K562 (cell line): ENCODE measurements around the gene DISC1. TPM values are rescaled to one million over a fixed set of nuclear protein-coding genes. Genes with fewer than 3 reads are reported as not detected.

ENCODE experiments used
- ATAC-seq: fragments of 200-7000 bp; cut with Tn5 transposase; 3 replicates; pipeline ENCODE4 v1.9.1; 2020; ENCODE audit warnings: moderate library complexity
- BruUV-seq: library from RNA; stranded (reverse); fragments of 400-500 nt; replicated peaks from 2 replicates; lab custom pipeline; 2021; lab: Mats Ljungman, UMichigan
- CTCF ChIA-PET: fragments of 300-600 bp; formaldehyde crosslinking; extraction: SDS; loops from one replicate; lab custom pipeline; 2021; ENCODE audit warnings: low intra/inter-chr PET ratio; lab: Yijun Ruan, JAX
- POLR2A ChIA-PET: fragments of 300-600, 350-650 bp; sonication (Branson Sonifier 250); formaldehyde crosslinking; extraction: SDS; loops from one replicate; lab custom pipeline; 2021; ENCODE audit warnings: antibody characterized with exemption, inconsistent platforms; lab: Yijun Ruan, JAX
- DNase-seq, 4 experiments: peaks; one replicate each; pipeline versions ENCODE4 v3.0.0 to v3.0.0-alpha.2; 2011 to 2018; ENCODE audit warnings: low spot score in 3 of 4, mixed read lengths in 3 of 4; ENCODE audit errors: extremely low read depth in 1 of 4
- FAIRE-seq: peaks from 2 replicates; lab custom pipeline; 2011; peaks lifted over from hg19 to GRCh38; lab: Jason Lieb, UNC
- H2AFZ ChIP-seq: 2 replicates; pipeline ENCODE4 v1.6.0; 2011; ENCODE audit warnings: low read depth, low read length, control low read depth, inconsistent platforms
- H3K27ac ChIP-seq: fragments of 200-600 bp; 3 replicates; pipeline ENCODE4 v1.8.0; 2011; ENCODE audit warnings: low read depth, mild to moderate bottlenecking, control low read depth, inconsistent platforms, low read length, moderate library complexity, mixed read lengths; ENCODE audit errors: extremely low read depth
- H3K27me3 ChIP-seq, 2 experiments: fragments of 300-600 bp in 1 of 2; 2 replicates in 1 of 2; 3 replicates in 1 of 2; pipeline versions ENCODE4 v1.6.0 to v1.8.0; 2011; ENCODE audit warnings: inconsistent platforms in 2 of 2, low read length in 2 of 2, mild to moderate bottlenecking in 1 of 2, mixed read lengths in 1 of 2, moderate library complexity in 1 of 2; ENCODE audit not compliant: control insufficient read depth in 2 of 2, insufficient read depth in 2 of 2
- H3K36me3 ChIP-seq: fragments of 300-600 bp; 3 replicates; pipeline ENCODE4 v1.8.0; 2011; ENCODE audit warnings: mild to moderate bottlenecking, low read length, inconsistent platforms; ENCODE audit not compliant: control insufficient read depth, insufficient read depth
- H3K4me1 ChIP-seq, 2 experiments: fragments of 200-600 bp in 1 of 2; replicated peaks in 1 of 2; 2 replicates in 1 of 2; 3 replicates in 1 of 2; pipeline versions ENCODE4 v1.5.1 to v1.8.0; 2011; ENCODE audit warnings: inconsistent platforms in 2 of 2, low read length in 2 of 2, mild to moderate bottlenecking in 1 of 2, mixed read lengths in 1 of 2, moderate library complexity in 1 of 2; ENCODE audit not compliant: control insufficient read depth in 2 of 2, insufficient read depth in 2 of 2
- H3K4me2 ChIP-seq: 2 replicates; pipeline ENCODE4 v1.6.1; 2011; ENCODE audit warnings: low read length, control low read depth, inconsistent platforms, mixed read lengths; ENCODE audit not compliant: insufficient read depth
- H3K4me3 ChIP-seq: fragments of 200-600 bp; sonication (generic), shearing (Covaris generic); 2 replicates; pipeline ENCODE4 v1.5.1; 2016; ENCODE audit warnings: control low read depth, inconsistent platforms
- H3K79me2 ChIP-seq: fragments of 200-600 bp; 3 replicates; pipeline ENCODE4 v1.8.0; 2011; ENCODE audit warnings: low read length, inconsistent platforms; ENCODE audit not compliant: control insufficient read depth, insufficient read depth
- H3K9ac ChIP-seq, 2 experiments: 2 replicates each; pipeline versions ENCODE4 v1.6.0 to v1.6.1; 2011; ENCODE audit warnings: low read depth in 2 of 2, low read length in 2 of 2, control low read depth in 1 of 2, inconsistent platforms in 1 of 2, mild to moderate bottlenecking in 1 of 2, mixed read lengths in 1 of 2; ENCODE audit not compliant: insufficient read depth in 1 of 2
- H3K9me1 ChIP-seq: one replicate; pipeline ENCODE4 v1.6.0; 2011; ENCODE audit warnings: inconsistent platforms, mild to moderate bottlenecking, low read length, moderate library complexity; ENCODE audit not compliant: control insufficient read depth, insufficient read depth
- H3K9me3 ChIP-seq: replicated peaks from 2 replicates; pipeline ENCODE4 v1.5.1; 2011; ENCODE audit warnings: low read depth, low read length, inconsistent platforms; ENCODE audit not compliant: control insufficient read depth, insufficient read depth
- H4K20me1 ChIP-seq: replicated peaks from 2 replicates; pipeline ENCODE4 v1.6.1; 2011; ENCODE audit warnings: low read length, inconsistent platforms, mixed read lengths; ENCODE audit not compliant: control insufficient read depth, insufficient read depth
- DEAF1 ChIP-seq: fragments of 450-650 bp; formaldehyde crosslinking; IDR thresholded peaks from 2 replicates; pipeline ENCODE4 v1.4.0; 2020; ENCODE audit warnings: mild to moderate bottlenecking, moderate library complexity
- ERF ChIP-seq: fragments of 450-650 bp; formaldehyde crosslinking; IDR thresholded peaks from 2 replicates; pipeline ENCODE4 v1.4.0; 2020; ENCODE audit warnings: mild to moderate bottlenecking, mixed read lengths
- FOSL1 ChIP-seq: fragments of 200-800 bp; sonication (Bioruptor generic); conservative IDR thresholded peaks from 2 replicates; pipeline ENCODE4 v1.6.1; 2016; ENCODE audit warnings: missing genetic modification characterization, missing compliant biosample characterization
- IRF9 ChIP-seq: fragments of 450-650 bp; IDR thresholded peaks from 2 replicates; pipeline ENCODE4 v1.6.1; 2016; ENCODE audit warnings: missing biosample characterization, missing genetic modification characterization
- JUN ChIP-seq, 2 experiments: sonication (generic) in 1 of 2; formaldehyde crosslinking in 1 of 2; IDR thresholded peaks; 2 replicates each; pipeline versions ENCODE4 v1.6.1 to v1.8.0; 2012 to 2022; ENCODE audit warnings: borderline replicate concordance in 2 of 2, mild to moderate bottlenecking in 2 of 2, improper control_type of control experiment in 1 of 2, low read depth in 1 of 2, low read length in 1 of 2, missing genetic modification reagents in 1 of 2
- KDM1A ChIP-seq, 2 experiments: fragments of 450-650 bp; IDR thresholded peaks; 2 replicates each; pipeline ENCODE4 v1.6.1; 2016; ENCODE audit warnings: mild to moderate bottlenecking in 2 of 2
- KDM2B ChIP-seq: fragments of 250-450 bp; sonication (Bioruptor Pico); IDR thresholded peaks from 2 replicates; pipeline ENCODE4 v1.8.0; 2021; ENCODE audit warnings: mild to moderate bottlenecking, moderate library complexity
- KLF13 ChIP-seq: fragments of 450-650 bp; IDR thresholded peaks from 2 replicates; pipeline ENCODE4 v1.6.1; 2016; ENCODE audit warnings: missing genetic modification characterization, low read depth, mild to moderate bottlenecking, missing compliant biosample characterization, moderate library complexity, borderline replicate concordance
- NRF1 ChIP-seq, 2 experiments: fragments of 450-650 bp; IDR thresholded peaks in 1 of 2; conservative IDR thresholded peaks in 1 of 2; 2 replicates each; pipeline ENCODE4 v1.6.1; 2014; ENCODE audit warnings: mild to moderate bottlenecking in 2 of 2
- RFX1 ChIP-seq: fragments of 450-650 bp; IDR thresholded peaks from 2 replicates; pipeline ENCODE4 v1.6.1; 2016; ENCODE audit warnings: mild to moderate bottlenecking, moderate library complexity
- SMARCB1 ChIP-seq: IDR thresholded peaks from 2 replicates; pipeline ENCODE4 v1.6.1; 2011; ENCODE audit warnings: improper control_type of control experiment, low read depth; ENCODE audit not compliant: insufficient read length
- SMC3 ChIP-seq: conservative IDR thresholded peaks from 2 replicates; pipeline ENCODE4 v1.6.1; 2011; ENCODE audit warnings: low read depth, low read length, improper control_type of control experiment; ENCODE audit not compliant: insufficient read depth
- TEAD2 ChIP-seq: fragments of 450-650 bp; IDR thresholded peaks from 2 replicates; pipeline ENCODE4 v1.6.1; 2016; ENCODE audit warnings: missing genetic modification characterization, control low read depth, missing compliant biosample characterization
- ZNF197 ChIP-seq: fragments of 200-800 bp; sonication (Bioruptor generic); IDR thresholded peaks from 2 replicates; pipeline ENCODE4 v1.6.1; 2016; ENCODE audit warnings: low read depth, missing genetic modification characterization, missing compliant biosample characterization
- WGBS: fragments of 100-300 bp; shearing (Covaris generic); methylation state at CpG from one replicate; pipeline ENCODE4 v1.1.6; 2016; ENCODE audit warnings: low coverage, mixed read lengths; ENCODE audit not compliant: insufficient coverage; ENCODE audit errors: missing lambda C conversion rate; 5-methylcytosine and 5-hydroxymethylcytosine counted together
- in situ Hi-C: fragments of 300-500 bp; cut with MboI; formaldehyde crosslinking; loops from 4 replicates; pipeline ENCODE4 v1.15.0; 2018; ENCODE audit warnings: inconsistent platforms, mixed read lengths
- intact Hi-C: fragments of 100-400 bp; cut with micrococcal nuclease; formaldehyde crosslinking; loops from 2 replicates; pipeline ENCODE4 v1.14.2; 2022
- polyA plus RNA-seq, 8 experiments: library from polyadenylated mRNA; depleted of rRNA in 4 of 8; stranded (reverse) in 5 of 8; unstranded in 3 of 8; fragments of >200 nt; fragmentation: Nextera tagmentation in 2 of 8; fragmentation: Illumina TruSeq in 1 of 8; extraction: Ambion mirVana in 2 of 8; extraction: Trizol in 1 of 8; gene quantifications; 2 replicates each; pipeline versions ENCODE4 v1.2.1 to v1.2.3, GENCODE V29; 2011 to 2014; ENCODE audit warnings: inconsistent platforms in 1 of 8, missing spikeins in 1 of 8
- total RNA-seq, 7 experiments: library from RNA; depleted of rRNA in 6 of 7; stranded (reverse); fragments of >200 nt in 6 of 7; fragmentation: Illumina TruSeq in 2 of 7; extraction: Trizol in 2 of 7; gene quantifications; 2 replicates each; pipeline versions ENCODE4 v1.2.1 to v1.2.3, GENCODE V29; 2011 to 2021; ENCODE audit warnings: low replicate concordance in 1 of 7

The DISC1 gene
- total and polyA plus RNA-seq, 9 of the 15 experiments (the other 6 are each of a cell fraction or from before 2014, with no cell fraction given) = 0.01 to 0.11 (median 0.08) TPM; not detected in 1

GRCh38 chr1:231583376-231583775 is 43.2 kb upstream of the DISC1 start:
- DNase-seq = no peak
- no TSS peak for BruUV-seq
- CTCF ChIA-PET = interaction anchor here (2.7 kb wide), 1 partner anchor 226 kb away, joined by 18 read pairs; no protein-coding TSS in a partner anchor

GRCh38 chr1:231584117-231584516 is 42.5 kb upstream of the DISC1 start:
- CTCF ChIA-PET = interaction anchor here (2.7 kb wide), 1 partner anchor 226 kb away, joined by 18 read pairs; no protein-coding TSS in a partner anchor
- in situ Hi-C loops = no loop called here
- WGBS = 5% methylated on average over 3 of the region's 3 CpGs
- TF ChIP-seq DEAF1 = peak; percentile 47
- TF ChIP-seq RFX1 = peak; percentile 46
- 0 out of 2 replicates have a peak, but pooled peaks have one; percentile 17 for TF ChIP-seq SMC3
- 0 out of 2 replicates have a peak, but pooled peaks have one; percentile 5 for TF ChIP-seq JUN (IDR thresholded peaks at IDR 0.05; ENCODE audit: borderline replicate concordance, low read depth, low read length)
- no peak for TF ChIP-seq JUN (CRISPR knock-in tag; IDR thresholded peaks at IDR 0.05; ENCODE audit: borderline replicate concordance)
- TF ChIP-seq NRF1 (conservative IDR thresholded peaks at IDR 0.05 in 1 of 2, IDR thresholded peaks at IDR 0.05 in 1 of 2) = no peak
- TF ChIP-seq FOSL1 (tag) = peak; percentile 39; the same call in 1 of the 2 replicates
- TF ChIP-seq ERF (CRISPR knock-in tag) = no peak
- no peak for TF ChIP-seq KLF13 (tag)
- peak; percentile 34; the same call in 1 of the 2 replicates for TF ChIP-seq IRF9

More at GRCh38 chr1:231583376-231583775, 43.2 kb upstream of the DISC1 start:
- Histone ChIP-seq H3K79me2 (no peaks in the 10 kb centered on the region), H2AFZ (no peak overlapping the region), H3K4me1 (no peaks in the 10 kb centered on the region; a peak in 1 of 5 replicates), H3K36me3 (no peaks in the 10 kb centered on the region), H4K20me1 (no peaks in the 10 kb centered on the region), H3K9me3 (no peaks in the 10 kb centered on the region), H3K4me2 (no peak overlapping the region), H3K4me3 (no peak overlapping the region), H3K9me1 (no peaks in the 10 kb centered on the region), H3K27ac (no peak overlapping the region), H3K27me3 (no peaks in the 10 kb centered on the region), H3K9ac (no peak overlapping the region)
- FAIRE-seq (no peak), ATAC-seq (no peak)
- 62% methylated on average over 6 of the region's 6 CpGs for WGBS
- in situ Hi-C loops = no loop called here
- POLR2A ChIA-PET = interaction anchor here (1.0 kb wide), 1 partner anchor 17 kb away, joined by 3 read pairs; no protein-coding TSS in a partner anchor
- no peak for TF ChIP-seq SMARCB1
- no peak for TF ChIP-seq ZNF197 (CRISPR knock-in tag)
- no peak for TF ChIP-seq KDM1A (IDR thresholded peaks at IDR 0.05)
- no peak for TF ChIP-seq KDM2B (CRISPR knock-in tag)
- TF ChIP-seq TEAD2 = no peak
- intact Hi-C loops = loop anchor here (5.0 kb wide), 1 partner anchor 101 kb away; no protein-coding TSS in a partner anchor

More at GRCh38 chr1:231584117-231584516, 42.5 kb upstream of the DISC1 start:
- H3K27me3 ChIP-seq = no peaks in the 10 kb centered on the region
- no peak overlapping the region for H3K27ac ChIP-seq
- H3K9me3 ChIP-seq = no peaks in the 10 kb centered on the region
- POLR2A ChIA-PET = interaction anchor here (0.5 to 1.2 kb wide), 7 partner anchors 9 to 963 kb away, joined by 3 to 5 read pairs (median 3); no protein-coding TSS in a partner anchor
- H3K79me2 ChIP-seq = no peaks in the 10 kb centered on the region
- no peak overlapping the region for H2AFZ ChIP-seq
- H3K9ac ChIP-seq = no peak overlapping the region
- no TSS peak for BruUV-seq
- intact Hi-C loops = loop anchor here (1.0 to 5.0 kb wide), 3 partner anchors 102 to 227 kb away; partner anchors contain the start of gene EGLN1
- H3K9me1 ChIP-seq = no peaks in the 10 kb centered on the region
- no peaks in the 10 kb centered on the region; a peak in 1 of 5 replicates for H3K4me1 ChIP-seq
- DNase-seq (peak in 2 of 4 experiments; percentile 46 to 68), ATAC-seq (peak; percentile 88), FAIRE-seq (peak; percentile 37)
- no peaks in the 10 kb centered on the region for H3K36me3 ChIP-seq
- no peak overlapping the region for H3K4me3 ChIP-seq
- H3K4me2 ChIP-seq = no peak overlapping the region
- H4K20me1 ChIP-seq = no peaks in the 10 kb centered on the region
